Pancreas (tissue), 10 donors: ENCODE measurements around the gene IGF2. TPM values are rescaled to one million over a fixed set of nuclear protein-coding genes. Genes with fewer than 3 reads are reported as not detected.

ENCODE experiments used
- ATAC-seq, 4 donors: fragments of 200-7000 bp; cut with Tn5 transposase; one replicate each; pipeline versions ENCODE4 v1.8.0 to v1.9.1; 2020; ENCODE audit warnings: mild to moderate bottlenecking in 4 of 4, moderate library complexity in 4 of 4
- DNase-seq, 6 donors: peaks; one replicate each; pipeline ENCODE4 v3.0.0-alpha.2; 2020
- FAIRE-seq: peaks from 2 replicates; lab custom pipeline; 2012; peaks lifted over from hg19 to GRCh38; lab: Jason Lieb, UNC
- H3K27ac ChIP-seq, 4 donors: fragments of 200-600 bp; sonication (generic); 1 replicate in 3 of 4; 2 replicates in 1 of 4; pipeline versions ENCODE4 v1.5.0 to v1.8.0; 2020
- H3K27me3 ChIP-seq, 4 donors: fragments of 200-600 bp; one replicate each; pipeline ENCODE4 v1.8.0; 2021
- H3K36me3 ChIP-seq, 3 donors: fragments of 200-600 bp; sonication (generic) in 1 of 3; one replicate each; pipeline versions ENCODE4 v1.5.0 to v1.8.0; 2020 to 2021
- H3K4me1 ChIP-seq, 3 donors: fragments of 200-600 bp; one replicate each; pipeline ENCODE4 v1.8.0; 2021
- H3K4me3 ChIP-seq, 4 donors: fragments of 200-600 bp; sonication (generic) in 2 of 4; one replicate each; pipeline versions ENCODE4 v1.5.0 to v1.8.0; 2020 to 2021
- H3K9me3 ChIP-seq, 4 donors: fragments of 200-600 bp; one replicate each; pipeline ENCODE4 v1.8.0; 2021
- WGBS, 2 donors: extraction: QIAGEN DNeasy Blood & Tissue Kit; methylation state at CpG; one replicate each; pipeline ENCODE4 v1.1.7; 2013; 5-methylcytosine and 5-hydroxymethylcytosine counted together
- intact Hi-C, 3 donors: fragments of 100-400 bp; cut with DNase I; formaldehyde crosslinking; loops; one replicate each; pipeline versions ENCODE4 v1.11.1 to v1.14.2; 2022
- polyA plus RNA-seq, 2 donors: library from polyadenylated mRNA; stranded (reverse); fragments of 200-250 nt; gene quantifications; one replicate each; pipeline ENCODE4 v1.2.3, GENCODE V29; 2013
- total RNA-seq, 6 donors: library from RNA; stranded (reverse); fragmentation: NEBNext Ultra II Directional in 4 of 6; extraction: Animal tissue kit (Norgen Biotek cat#: 25700) in 4 of 6; gene quantifications; one replicate each; pipeline versions ENCODE4 v1.2.1 to v1.2.4, GENCODE V29; 2021 to 2023
- TF ChIP-seq, protein P1 (sequence below), 4 donors: fragments of 200-600 bp; sonication (generic) in 3 of 4; IDR thresholded peaks; one replicate each; pipeline versions ENCODE4 v1.5.0 to v1.8.0; 2021; ENCODE audit warnings: antibody characterized with exemption in 4 of 4
- donor health status: healthy with polysubstance abuse.
- donor health status: DM: no; HTN: no; CAD: no; lungs with moderate emphysema.
- donor health status: DM: no; HTN: no; CAD: no.
- donor health status: control.
- donor health status: control.
- donor health status: Bipolar disorder and iron deficiency.
- donor health status: DM: yes; HTN: yes; CAD: no.
- donor health status: DM: no; HTN: no; CAD: no.
- donor health status: DM: no; HTN: no; CAD: no.
- donor health status: DM: yes; HTN: yes; CAD: no.

The IGF2 gene
- total and polyA plus RNA-seq, 8 donors, result 6.0 to 99.9 (median 21.5) TPM

DNA sequence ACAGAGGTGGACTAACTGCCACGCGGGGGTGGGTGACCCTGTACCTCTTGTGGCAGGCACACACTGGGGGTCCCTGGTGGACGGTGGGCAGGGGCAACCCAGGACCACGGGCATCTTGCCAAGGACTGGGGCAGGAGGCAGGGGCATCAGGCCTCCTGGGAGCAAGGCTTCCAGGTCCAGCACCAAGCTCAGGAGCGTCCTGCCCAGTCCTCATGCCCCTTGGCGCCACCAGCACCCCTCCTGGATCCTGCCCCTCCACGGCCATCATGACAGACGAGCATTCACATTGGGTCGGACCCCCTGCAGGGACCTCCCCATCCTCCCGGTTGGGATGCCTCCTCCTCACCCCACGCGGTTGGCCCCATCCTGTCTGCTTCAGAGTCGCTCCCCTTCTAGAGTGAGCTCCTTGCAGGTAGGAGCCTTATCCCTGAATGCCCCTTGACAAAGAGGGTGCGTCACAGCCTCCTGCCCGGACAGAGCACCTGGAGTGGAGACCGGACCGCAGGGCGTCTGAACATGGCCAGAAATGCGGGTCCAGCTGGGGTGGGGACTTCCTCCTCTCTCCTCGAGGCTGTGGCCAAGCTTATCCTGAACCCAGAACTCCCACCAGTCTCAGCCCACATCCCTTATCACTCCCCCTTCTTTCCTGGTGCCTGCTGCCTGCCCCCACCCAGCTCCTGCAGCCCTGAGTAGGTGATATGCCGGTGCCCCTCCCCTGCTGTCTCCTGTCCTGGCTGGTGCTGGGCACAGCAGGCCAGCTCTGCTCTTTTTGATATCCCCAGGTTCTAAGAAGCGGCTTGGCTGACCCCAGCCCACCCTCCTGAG lies 40.3 kb downstream of the IGF2 start:
- no peaks in the 10 kb centered on the region for H3K9me3 ChIP-seq
- no peaks in the 10 kb centered on the region for H3K27me3 ChIP-seq
- DNase-seq, result peak in 3 of 6 donors; percentile 52 to 80 (median 56)
- no peak for ATAC-seq
- FAIRE-seq, result no peak
- intact Hi-C loops, result no loop called here
- no peaks in the 10 kb centered on the region for H3K36me3 ChIP-seq
- H3K4me1 ChIP-seq, result no peaks in the 10 kb centered on the region
- H3K27ac ChIP-seq, result no peak overlapping the region
- H3K4me3 ChIP-seq, result no peak overlapping the region
- TF ChIP-seq, protein P1, sequence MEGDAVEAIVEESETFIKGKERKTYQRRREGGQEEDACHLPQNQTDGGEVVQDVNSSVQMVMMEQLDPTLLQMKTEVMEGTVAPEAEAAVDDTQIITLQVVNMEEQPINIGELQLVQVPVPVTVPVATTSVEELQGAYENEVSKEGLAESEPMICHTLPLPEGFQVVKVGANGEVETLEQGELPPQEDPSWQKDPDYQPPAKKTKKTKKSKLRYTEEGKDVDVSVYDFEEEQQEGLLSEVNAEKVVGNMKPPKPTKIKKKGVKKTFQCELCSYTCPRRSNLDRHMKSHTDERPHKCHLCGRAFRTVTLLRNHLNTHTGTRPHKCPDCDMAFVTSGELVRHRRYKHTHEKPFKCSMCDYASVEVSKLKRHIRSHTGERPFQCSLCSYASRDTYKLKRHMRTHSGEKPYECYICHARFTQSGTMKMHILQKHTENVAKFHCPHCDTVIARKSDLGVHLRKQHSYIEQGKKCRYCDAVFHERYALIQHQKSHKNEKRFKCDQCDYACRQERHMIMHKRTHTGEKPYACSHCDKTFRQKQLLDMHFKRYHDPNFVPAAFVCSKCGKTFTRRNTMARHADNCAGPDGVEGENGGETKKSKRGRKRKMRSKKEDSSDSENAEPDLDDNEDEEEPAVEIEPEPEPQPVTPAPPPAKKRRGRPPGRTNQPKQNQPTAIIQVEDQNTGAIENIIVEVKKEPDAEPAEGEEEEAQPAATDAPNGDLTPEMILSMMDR (IDR thresholded peaks at IDR 0.05), result no peak
- 76 to 83% methylated on average over 22 of the region's 22 CpGs for WGBS, 2 donors

DNA sequence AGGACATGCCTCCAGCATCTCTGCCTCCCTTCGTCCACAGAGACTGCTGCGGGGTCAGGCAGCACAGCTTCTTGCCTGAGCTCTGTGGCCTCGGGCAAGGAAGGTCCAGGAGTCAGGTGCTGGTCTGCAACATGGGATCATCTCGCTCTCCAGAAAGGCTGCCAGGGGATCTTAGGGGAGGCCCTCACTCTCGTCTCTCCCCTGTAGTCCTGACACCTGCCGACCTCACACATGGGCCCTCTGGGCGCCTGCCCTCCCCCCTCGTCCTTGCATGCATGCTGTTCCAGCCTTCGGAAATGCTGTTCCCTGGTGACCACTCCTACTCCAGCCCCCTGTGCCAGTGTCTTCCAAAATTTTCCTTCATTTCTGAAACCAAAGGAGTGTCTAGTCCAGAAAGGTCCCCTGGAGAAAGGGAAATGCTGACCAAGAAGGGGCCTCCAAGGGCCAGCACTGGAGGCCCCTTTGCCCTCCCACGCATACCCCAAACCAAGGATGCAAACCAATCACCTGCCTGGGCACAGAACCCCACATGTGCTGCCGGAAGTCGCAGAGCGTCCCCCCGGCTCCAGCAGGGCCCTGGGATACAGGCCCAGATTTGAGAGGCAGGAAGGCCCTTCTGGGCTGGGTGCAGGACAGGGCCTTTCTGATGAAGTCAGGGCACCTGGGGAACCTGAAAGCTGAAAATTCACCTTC lies 41.0 kb downstream of the IGF2 start:
- Histone ChIP-seq H3K9me3 (no peaks in the 10 kb centered on the region), H3K27ac (peak overlapping the region in 1 of 4 donors; percentile 23), H3K36me3 (no peaks in the 10 kb centered on the region), H3K4me1 (no peaks in the 10 kb centered on the region), H3K4me3 (no peak overlapping the region), H3K27me3 (no peaks in the 10 kb centered on the region)
- 90 to 91% methylated on average over 14 of the region's 14 CpGs for WGBS, 2 donors
- ATAC-seq (no peak), FAIRE-seq (no peak), DNase-seq (peak in 1 of 6 donors; percentile 49)
- intact Hi-C loops, result no loop called here
- TF ChIP-seq, protein P1 (IDR thresholded peaks at IDR 0.05), result no peak

DNA sequence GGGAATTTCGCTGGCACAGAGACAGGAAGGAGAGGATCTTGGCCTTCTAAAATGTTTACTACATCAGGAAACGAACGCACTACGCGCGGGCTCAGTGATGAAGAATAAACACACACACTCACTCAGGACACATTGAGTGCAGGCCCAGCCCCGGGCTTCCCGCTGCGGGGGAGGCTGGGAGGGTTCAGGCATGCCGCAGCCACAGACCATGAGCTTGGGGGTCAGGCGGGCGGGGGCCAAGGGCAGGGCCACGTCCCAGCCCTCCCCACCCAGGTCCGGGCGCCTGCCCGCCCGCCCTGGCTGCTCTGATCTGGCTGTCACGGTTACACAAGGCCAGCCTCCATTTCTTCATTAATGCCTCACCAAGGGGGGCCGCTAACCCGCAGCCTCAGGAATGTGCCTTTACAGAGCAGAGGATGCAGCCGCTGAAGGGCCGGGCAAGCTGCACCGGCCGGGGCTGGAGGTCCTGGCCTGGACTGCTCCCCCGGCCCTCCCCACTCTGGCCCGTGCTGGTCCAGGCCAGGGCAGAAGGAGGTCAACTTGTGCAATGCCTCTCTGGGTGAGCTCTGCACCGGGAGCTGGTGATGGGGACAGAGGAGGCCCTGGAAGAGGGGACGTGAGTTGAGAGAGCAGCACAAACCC lies 41.7 kb downstream of the IGF2 start:
- DNase-seq (peak in 5 of 6 donors; percentile 35 to 69 (median 55)), FAIRE-seq (no peak), ATAC-seq (peak; percentile 2 to 27 (median 12))
- TF ChIP-seq, protein P1 (IDR thresholded peaks at IDR 0.05), result no peak
- no peak overlapping the region for H3K4me3 ChIP-seq
- WGBS, 2 donors, result 48 to 61% methylated on average over 28 of the region's 28 CpGs
- no peaks in the 10 kb centered on the region for H3K27me3 ChIP-seq
- intact Hi-C loops, result no loop called here
- H3K27ac ChIP-seq, result peak overlapping the region in 2 of 4 donors; percentile 23 to 28
- no peaks in the 10 kb centered on the region for H3K36me3 ChIP-seq
- no peaks in the 10 kb centered on the region for H3K9me3 ChIP-seq
- H3K4me1 ChIP-seq, result peaks cover 0 to 4% (median 0%) of the 10 kb centered on the region in 3 donors

DNA sequence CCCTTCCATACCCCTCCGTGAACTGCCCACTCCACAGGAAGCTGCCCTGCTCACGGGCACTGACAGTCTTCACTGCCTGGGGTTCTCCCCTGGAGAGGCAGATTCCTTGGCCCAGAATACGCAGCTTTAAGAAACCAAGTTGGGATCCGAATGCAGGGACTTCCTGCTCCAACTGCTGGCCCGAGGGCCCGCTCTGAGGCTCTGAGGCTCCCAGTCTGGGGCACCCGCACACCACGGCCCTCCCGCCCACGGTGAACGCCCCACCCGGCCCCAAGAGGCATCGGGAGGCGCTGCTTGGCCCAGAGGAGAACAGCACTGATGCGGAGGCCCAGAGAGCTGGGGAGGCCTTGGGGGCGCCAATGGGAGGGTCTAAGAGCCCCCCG lies 42.3 kb downstream of the IGF2 start:
- Histone ChIP-seq H3K4me1 (peaks cover 0 to 5% (median 0%) of the 10 kb centered on the region in 3 donors), H3K36me3 (no peaks in the 10 kb centered on the region), H3K4me3 (no peak overlapping the region), H3K9me3 (no peaks in the 10 kb centered on the region), H3K27me3 (no peaks in the 10 kb centered on the region), H3K27ac (peak overlapping the region in 2 of 4 donors; percentile 23 to 28)
- ATAC-seq (no peak), DNase-seq (peak in 3 of 6 donors; percentile 22 to 49 (median 49)), FAIRE-seq (no peak)
- intact Hi-C loops, result no loop called here
- WGBS, 2 donors, result 68 to 72% methylated on average over 17 of the region's 17 CpGs
- TF ChIP-seq, protein P1 (IDR thresholded peaks at IDR 0.05), result no peak
